MM.1S (cell line): Measurements from ENCODE around the gene ZSCAN5A.

Source experiments
- DNase-seq: peaks from one replicate; pipeline ENCODE4 v3.0.0-alpha.2; 2015
- H2AFZ ChIP-seq: fragments of 300-600 bp; sonication (generic); 2 replicates; pipeline ENCODE4 v1.6.0; 2016; ENCODE audit warnings: antibody characterized with exemption, low read length
- H3F3A ChIP-seq: fragments of 300-600 bp; sonication (generic); 2 replicates; pipeline ENCODE4 v1.6.1; 2016; ENCODE audit warnings: mild to moderate bottlenecking, antibody characterized with exemption, low read length, moderate library complexity, mixed read lengths; ENCODE audit not compliant: insufficient read depth
- H3K27ac ChIP-seq: fragments of 300-600 bp; sonication (generic); 2 replicates; pipeline ENCODE4 v1.5.1; 2016; ENCODE audit warnings: mild to moderate bottlenecking, low read length
- H3K27me3 ChIP-seq: fragments of 300-600 bp; sonication (generic); replicated peaks from 2 replicates; pipeline ENCODE4 v1.6.0; 2016; ENCODE audit warnings: low read length; ENCODE audit not compliant: insufficient read depth
- H3K36me3 ChIP-seq: fragments of 300-600 bp; sonication (generic); replicated peaks from 2 replicates; pipeline ENCODE4 v1.6.1; 2016; ENCODE audit warnings: mild to moderate bottlenecking, low read length, mixed read lengths; ENCODE audit not compliant: insufficient read depth
- H3K4me1 ChIP-seq: fragments of 300-600 bp; sonication (generic); 2 replicates; pipeline ENCODE4 v1.6.1; 2016; ENCODE audit warnings: low read length, mixed read lengths
- H3K4me2 ChIP-seq: fragments of 300-600 bp; sonication (generic); 2 replicates; pipeline ENCODE4 v1.6.0; 2016; ENCODE audit warnings: low read depth, low read length
- H3K4me3 ChIP-seq: fragments of 300-600 bp; sonication (generic); 2 replicates; pipeline ENCODE4 v1.5.1; 2016; ENCODE audit warnings: low read length, mixed read lengths
- H3K79me2 ChIP-seq: fragments of 300-600 bp; sonication (generic); 2 replicates; pipeline ENCODE4 v1.6.1; 2016; ENCODE audit warnings: mixed run types, low read length, mixed read lengths
- H3K9ac ChIP-seq: fragments of 300-600 bp; sonication (generic); 2 replicates; pipeline ENCODE4 v1.6.1; 2016; ENCODE audit warnings: low read length, mixed read lengths
- H3K9me2 ChIP-seq: fragments of 300-600 bp; sonication (generic); replicated peaks from 2 replicates; pipeline ENCODE4 v1.6.1; 2016; ENCODE audit warnings: mild to moderate bottlenecking, low read length, mixed read lengths; ENCODE audit not compliant: insufficient read depth
- H3K9me3 ChIP-seq: fragments of 300-600 bp; sonication (generic); replicated peaks from 2 replicates; pipeline ENCODE4 v1.6.1; 2016; ENCODE audit warnings: mild to moderate bottlenecking, low read length, mixed read lengths; ENCODE audit not compliant: insufficient read depth
- H4K20me1 ChIP-seq: fragments of 300-600 bp; sonication (generic); 2 replicates; pipeline ENCODE4 v1.6.1; 2016; ENCODE audit warnings: mild to moderate bottlenecking, low read length, moderate library complexity, mixed read lengths; ENCODE audit not compliant: insufficient read depth
- EZH2 ChIP-seq: fragments of 300-600 bp; sonication (generic); optimal IDR thresholded peaks from 2 replicates; pipeline ENCODE3; 2017; ENCODE audit warnings: low read depth, mild to moderate bottlenecking, antibody characterized with exemption, low read length, mixed read lengths
- EZH2phosphoT487 ChIP-seq: fragments of 300-600 bp; sonication (generic); IDR thresholded peaks from 2 replicates; pipeline ENCODE4 v1.6.1; 2018; ENCODE audit warnings: antibody characterized with exemption, low read length
- TF ChIP-seq, protein P1 (sequence below): fragments of 300-600 bp; sonication (generic); IDR thresholded peaks from 2 replicates; pipeline ENCODE4 v1.5.1; 2016; ENCODE audit warnings: antibody characterized with exemption, low read length, mixed read lengths

ZSCAN5A gene

DNA sequence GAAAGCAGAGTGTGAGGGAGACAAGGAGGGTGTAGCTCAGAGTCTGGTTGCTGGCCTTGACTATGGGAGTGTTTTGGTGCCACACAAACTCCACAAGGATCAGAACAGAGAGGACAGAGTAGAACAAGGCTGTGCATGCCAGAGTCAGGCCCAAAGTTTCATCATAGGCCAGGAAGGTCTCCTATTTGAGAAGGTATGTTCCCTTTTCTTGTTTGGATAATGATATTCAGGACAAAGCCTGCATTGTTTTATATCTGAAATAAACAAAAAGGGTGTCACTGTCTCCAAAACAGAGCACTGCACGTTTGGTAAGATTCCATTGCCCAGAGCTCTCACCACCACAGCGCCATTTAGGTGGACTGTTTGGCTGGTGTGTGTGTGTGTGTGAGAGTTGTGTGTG lies 3.1 kb upstream of the ZSCAN5A start:
- Histone ChIP-seq H3F3A (0 out of 2 replicates have a peak, but pooled peaks cover 5% of the 10 kb centered on the region), H3K4me2 (no peak overlapping the region), H3K27me3 (no peaks in the 10 kb centered on the region), H3K27ac (no peak overlapping the region), H3K36me3 (no peaks in the 10 kb centered on the region), H3K9ac (no peak overlapping the region), H3K4me3 (no peak overlapping the region), H2AFZ (no peak overlapping the region), H4K20me1 (no peaks in the 10 kb centered on the region), H3K4me1 (peaks cover 12% of the 10 kb centered on the region), H3K9me2 (no peaks in the 10 kb centered on the region), H3K9me3 (no peaks in the 10 kb centered on the region), H3K79me2 (peaks cover 7% of the 10 kb centered on the region; the same call in 1 of the 2 replicates)
- TF ChIP-seq EZH2: no peak
- TF ChIP-seq, protein P1, sequence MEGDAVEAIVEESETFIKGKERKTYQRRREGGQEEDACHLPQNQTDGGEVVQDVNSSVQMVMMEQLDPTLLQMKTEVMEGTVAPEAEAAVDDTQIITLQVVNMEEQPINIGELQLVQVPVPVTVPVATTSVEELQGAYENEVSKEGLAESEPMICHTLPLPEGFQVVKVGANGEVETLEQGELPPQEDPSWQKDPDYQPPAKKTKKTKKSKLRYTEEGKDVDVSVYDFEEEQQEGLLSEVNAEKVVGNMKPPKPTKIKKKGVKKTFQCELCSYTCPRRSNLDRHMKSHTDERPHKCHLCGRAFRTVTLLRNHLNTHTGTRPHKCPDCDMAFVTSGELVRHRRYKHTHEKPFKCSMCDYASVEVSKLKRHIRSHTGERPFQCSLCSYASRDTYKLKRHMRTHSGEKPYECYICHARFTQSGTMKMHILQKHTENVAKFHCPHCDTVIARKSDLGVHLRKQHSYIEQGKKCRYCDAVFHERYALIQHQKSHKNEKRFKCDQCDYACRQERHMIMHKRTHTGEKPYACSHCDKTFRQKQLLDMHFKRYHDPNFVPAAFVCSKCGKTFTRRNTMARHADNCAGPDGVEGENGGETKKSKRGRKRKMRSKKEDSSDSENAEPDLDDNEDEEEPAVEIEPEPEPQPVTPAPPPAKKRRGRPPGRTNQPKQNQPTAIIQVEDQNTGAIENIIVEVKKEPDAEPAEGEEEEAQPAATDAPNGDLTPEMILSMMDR: no peak
- TF ChIP-seq EZH2phosphoT487: no peak
- no peak for DNase-seq

DNA sequence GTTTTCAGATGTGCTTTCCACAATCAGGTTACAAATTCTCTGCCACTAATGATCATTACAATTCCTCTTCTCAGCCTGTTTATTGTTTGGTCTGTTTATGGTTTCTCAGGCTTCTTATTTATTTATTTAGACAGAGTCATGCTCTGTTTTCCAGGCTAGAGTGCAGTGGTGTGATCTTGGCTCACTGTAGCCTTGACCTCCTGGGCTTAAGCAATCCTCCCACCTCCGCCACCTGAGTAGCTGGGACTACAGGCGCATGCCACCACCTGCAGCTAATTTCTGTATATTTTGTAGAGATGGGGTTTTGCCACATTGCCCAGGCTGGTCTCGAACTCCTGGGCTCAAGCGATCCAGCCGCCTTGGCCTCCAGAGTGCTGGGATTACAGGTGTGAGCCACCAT lies 2.1 kb upstream of the ZSCAN5A start:
- Histone ChIP-seq H3K36me3 (no peaks in the 10 kb centered on the region), H3K9ac (no peak overlapping the region), H4K20me1 (no peaks in the 10 kb centered on the region), H3K4me1 (peaks cover 12% of the 10 kb centered on the region), H3K9me2 (no peaks in the 10 kb centered on the region), H3K79me2 (peaks cover 7% of the 10 kb centered on the region; the same call in 1 of the 2 replicates), H2AFZ (no peak overlapping the region), H3K4me3 (no peak overlapping the region), H3F3A (0 out of 2 replicates have a peak, but pooled peaks cover 5% of the 10 kb centered on the region), H3K4me2 (no peak overlapping the region), H3K27me3 (no peaks in the 10 kb centered on the region), H3K27ac (no peak overlapping the region), H3K9me3 (no peaks in the 10 kb centered on the region)
- no peak for DNase-seq
- TF ChIP-seq EZH2phosphoT487 (no peak), EZH2 (no peak)
- TF ChIP-seq, protein P1: no peak

DNA sequence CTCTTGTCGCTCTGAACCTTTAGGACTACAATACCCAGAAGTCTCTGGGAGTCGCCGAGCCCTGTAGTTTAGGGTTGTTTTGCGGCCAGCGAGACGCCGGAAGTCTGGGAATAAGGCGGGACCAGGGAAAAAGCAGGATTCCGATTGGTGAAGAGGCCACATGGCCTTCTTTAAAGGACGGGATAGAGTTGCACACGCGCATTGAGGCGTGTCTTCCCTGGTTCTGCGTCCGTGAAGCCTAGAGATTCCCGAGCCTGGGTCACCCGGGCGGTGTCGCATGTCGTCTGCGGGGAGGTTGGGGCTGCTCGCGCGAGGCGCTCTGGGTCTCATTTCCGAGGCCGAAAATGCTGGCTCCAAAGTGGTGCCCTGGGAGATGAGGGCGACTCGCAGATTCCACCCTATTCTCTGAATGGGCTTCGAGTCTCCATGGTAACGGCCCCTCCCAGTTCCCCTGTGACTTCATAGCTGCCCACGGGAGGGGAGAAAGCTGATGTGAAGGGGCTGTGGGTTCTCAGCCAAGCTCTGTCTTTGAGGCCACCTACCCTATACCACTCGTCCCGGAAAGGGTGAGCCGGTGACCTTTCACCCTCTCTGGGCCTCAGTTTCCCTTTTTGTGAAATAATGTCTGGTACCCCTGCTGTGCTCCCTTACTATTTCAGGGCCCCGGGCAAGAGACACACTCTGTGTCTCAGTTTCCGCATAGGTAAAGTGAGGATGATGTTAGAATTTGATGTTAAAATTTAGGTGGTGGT lies 614 bp upstream of the ZSCAN5A start:
- Histone ChIP-seq H3K27me3 (no peaks in the 10 kb centered on the region), H2AFZ (peak overlapping the region; percentile 84), H3K9ac (peak overlapping the region; percentile 93), H3K27ac (peak overlapping the region; percentile 90), H3K4me1 (peaks cover 12% of the 10 kb centered on the region), H3F3A (0 out of 2 replicates have a peak, but pooled peaks cover 5% of the 10 kb centered on the region), H3K9me2 (no peaks in the 10 kb centered on the region), H3K4me2 (peak overlapping the region; percentile 85), H3K79me2 (peaks cover 7% of the 10 kb centered on the region; the same call in 1 of the 2 replicates), H3K36me3 (no peaks in the 10 kb centered on the region), H3K9me3 (no peaks in the 10 kb centered on the region), H3K4me3 (peak overlapping the region; percentile 90), H4K20me1 (no peaks in the 10 kb centered on the region)
- DNase-seq: peak; percentile 96
- no peak for TF ChIP-seq EZH2
- no peak for TF ChIP-seq EZH2phosphoT487
- TF ChIP-seq, protein P1: no peak
